ENCODE results near the gene C11orf42.

Gene C11orf42

GRCh38 chr11:6232899-6233298, 27.5 kb downstream of the C11orf42 start (continued):
- TF ChIP-seq ZNF654 (tag by site-specific recombination; IDR thresholded peaks at IDR 0.05; ENCODE audit: low read depth): no peak
- no peak for TF ChIP-seq ZSCAN4 (tag by site-specific recombination; IDR thresholded peaks at IDR 0.05)
- no peak for TF ChIP-seq ZNF544 (tag by site-specific recombination; IDR thresholded peaks at IDR 0.05)
- no peak for TF ChIP-seq PRDM2 (tag by site-specific recombination; IDR thresholded peaks at IDR 0.05; ENCODE audit: borderline replicate concordance)
- no peak for TF ChIP-seq HOXC10 (CRISPR knock-in tag; IDR thresholded peaks at IDR 0.05)
- TF ChIP-seq ZFP41 (tag by site-specific recombination; IDR thresholded peaks at IDR 0.05; ENCODE audit: borderline replicate concordance): no peak
- TF ChIP-seq ZNF513 (tag by site-specific recombination; IDR thresholded peaks at IDR 0.05): no peak
- TF ChIP-seq ZNF148 (tag by site-specific recombination; IDR thresholded peaks at IDR 0.05; ENCODE audit: borderline replicate concordance): no peak
- TF ChIP-seq ZNF514 (tag by site-specific recombination; IDR thresholded peaks at IDR 0.05): no peak
- no peak for TF ChIP-seq AEBP2 (tag by site-specific recombination; IDR thresholded peaks at IDR 0.05; ENCODE audit: borderline replicate concordance)
- TF ChIP-seq ZBTB20 (tag by site-specific recombination; IDR thresholded peaks at IDR 0.05): no peak
- TF ChIP-seq ZNF114 (tag by site-specific recombination; IDR thresholded peaks at IDR 0.05): no peak
- TF ChIP-seq KLF7 (tag by site-specific recombination; IDR thresholded peaks at IDR 0.05; ENCODE audit: borderline replicate concordance): no peak
- no peak for TF ChIP-seq KLF8 (tag by site-specific recombination; IDR thresholded peaks at IDR 0.05)

Measured in HEK293 (cell line).